IMR-90 (cell line): ENCODE measurements around the gene BOD1.
A peak's percentile ranks its signal among the peaks of the same experiment; 100 is the strongest.

Source experiments
- BHLHE40 ChIP-seq: fragments of 150-350 bp; IDR thresholded peaks from 2 replicates; pipeline ENCODE4 v1.6.1; 2016; ENCODE audit warnings: mild to moderate bottlenecking, low read depth, low read length
- CEBPB ChIP-seq: IDR thresholded peaks from 2 replicates; pipeline ENCODE4 v1.6.1; 2012; ENCODE audit warnings: low read depth, low read length, improper control_type of control experiment
- CHD1 ChIP-seq: IDR thresholded peaks from 2 replicates; pipeline ENCODE4 v1.6.1; 2012; ENCODE audit warnings: low read depth, low read length, improper control_type of control experiment
- FOS ChIP-seq: fragments of 150-350 bp; IDR thresholded peaks from 2 replicates; pipeline ENCODE4 v1.6.1; 2016; ENCODE audit warnings: low read depth, low read length
- MAZ ChIP-seq: IDR thresholded peaks from 2 replicates; pipeline ENCODE4 v1.6.1; 2012; ENCODE audit warnings: low read depth, mild to moderate bottlenecking, low read length, improper control_type of control experiment, moderate library complexity, borderline replicate concordance
- MXI1 ChIP-seq: IDR thresholded peaks from 2 replicates; pipeline ENCODE4 v1.6.1; 2012; ENCODE audit warnings: low read depth, mild to moderate bottlenecking, low read length, moderate library complexity, borderline replicate concordance
- NFE2L2 ChIP-seq: fragments of 150-350 bp; IDR thresholded peaks from 2 replicates; pipeline ENCODE4 v1.6.1; 2016; ENCODE audit warnings: low read depth, mild to moderate bottlenecking, low read length
- POLR2A ChIP-seq: IDR thresholded peaks from 2 replicates; pipeline ENCODE4 v1.6.1; 2012; ENCODE audit warnings: mild to moderate bottlenecking, low read depth, low read length
- RAD21 ChIP-seq: IDR thresholded peaks from 2 replicates; pipeline ENCODE4 v1.6.1; 2012; ENCODE audit warnings: low read length, improper control_type of control experiment
- RCOR1 ChIP-seq: IDR thresholded peaks from 2 replicates; pipeline ENCODE4 v1.6.1; 2012; ENCODE audit warnings: mild to moderate bottlenecking, low read length, improper control_type of control experiment; ENCODE audit not compliant: insufficient replicate concordance
- RFX5 ChIP-seq: IDR thresholded peaks from 2 replicates; pipeline ENCODE4 v1.8.0; 2012; ENCODE audit warnings: low read depth, mild to moderate bottlenecking, low read length, moderate library complexity
- SMC3 ChIP-seq: fragments of 150-350 bp; IDR thresholded peaks from 2 replicates; pipeline ENCODE4 v1.6.1; 2016; ENCODE audit warnings: low read depth, mild to moderate bottlenecking, antibody characterized with exemption, low read length, moderate library complexity
- USF2 ChIP-seq: fragments of 150-350 bp; IDR thresholded peaks from 2 replicates; pipeline ENCODE4 v1.6.1; 2017; ENCODE audit warnings: mild to moderate bottlenecking, antibody characterized with exemption, low read length, low read depth
- TF ChIP-seq, protein P1 (sequence below): conservative IDR thresholded peaks from 2 replicates; pipeline ENCODE4 v1.5.1; 2012; ENCODE audit warnings: mild to moderate bottlenecking, low read depth, low read length, improper control_type of control experiment

GRCh38 chr5:173615884-173616576 lies 420 bp downstream of the BOD1 start:
- TF ChIP-seq RCOR1 (no peak), POLR2A (peak; percentile 68; the same call in 1 of the 2 replicates), SMC3 (peak; percentile 38; the same call in 1 of the 2 replicates), USF2 (peak; percentile 86), MAZ (no peak), MXI1 (peak; percentile 97), RAD21 (peak; percentile 59), RFX5 (no peak), BHLHE40 (peak; percentile 99), FOS (no peak), CHD1 (no peak), CEBPB (no peak), NFE2L2 (no peak)
- TF ChIP-seq, protein P1, sequence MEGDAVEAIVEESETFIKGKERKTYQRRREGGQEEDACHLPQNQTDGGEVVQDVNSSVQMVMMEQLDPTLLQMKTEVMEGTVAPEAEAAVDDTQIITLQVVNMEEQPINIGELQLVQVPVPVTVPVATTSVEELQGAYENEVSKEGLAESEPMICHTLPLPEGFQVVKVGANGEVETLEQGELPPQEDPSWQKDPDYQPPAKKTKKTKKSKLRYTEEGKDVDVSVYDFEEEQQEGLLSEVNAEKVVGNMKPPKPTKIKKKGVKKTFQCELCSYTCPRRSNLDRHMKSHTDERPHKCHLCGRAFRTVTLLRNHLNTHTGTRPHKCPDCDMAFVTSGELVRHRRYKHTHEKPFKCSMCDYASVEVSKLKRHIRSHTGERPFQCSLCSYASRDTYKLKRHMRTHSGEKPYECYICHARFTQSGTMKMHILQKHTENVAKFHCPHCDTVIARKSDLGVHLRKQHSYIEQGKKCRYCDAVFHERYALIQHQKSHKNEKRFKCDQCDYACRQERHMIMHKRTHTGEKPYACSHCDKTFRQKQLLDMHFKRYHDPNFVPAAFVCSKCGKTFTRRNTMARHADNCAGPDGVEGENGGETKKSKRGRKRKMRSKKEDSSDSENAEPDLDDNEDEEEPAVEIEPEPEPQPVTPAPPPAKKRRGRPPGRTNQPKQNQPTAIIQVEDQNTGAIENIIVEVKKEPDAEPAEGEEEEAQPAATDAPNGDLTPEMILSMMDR: peak; percentile 75
